HL-60/S4 treated with retinoic acid at 250 ng/mL for 4 days and 3 days (cell line): ENCODE measurements around the gene CDR2.

Source experiments
- in situ Hi-C: fragments of 300-500 bp; cut with MboI; formaldehyde crosslinking; loops from 2 replicates; pipeline ENCODE4 v1.7.0; 2022; ENCODE audit warnings: low sequenced_read_pairs

CDR2 gene

DNA sequence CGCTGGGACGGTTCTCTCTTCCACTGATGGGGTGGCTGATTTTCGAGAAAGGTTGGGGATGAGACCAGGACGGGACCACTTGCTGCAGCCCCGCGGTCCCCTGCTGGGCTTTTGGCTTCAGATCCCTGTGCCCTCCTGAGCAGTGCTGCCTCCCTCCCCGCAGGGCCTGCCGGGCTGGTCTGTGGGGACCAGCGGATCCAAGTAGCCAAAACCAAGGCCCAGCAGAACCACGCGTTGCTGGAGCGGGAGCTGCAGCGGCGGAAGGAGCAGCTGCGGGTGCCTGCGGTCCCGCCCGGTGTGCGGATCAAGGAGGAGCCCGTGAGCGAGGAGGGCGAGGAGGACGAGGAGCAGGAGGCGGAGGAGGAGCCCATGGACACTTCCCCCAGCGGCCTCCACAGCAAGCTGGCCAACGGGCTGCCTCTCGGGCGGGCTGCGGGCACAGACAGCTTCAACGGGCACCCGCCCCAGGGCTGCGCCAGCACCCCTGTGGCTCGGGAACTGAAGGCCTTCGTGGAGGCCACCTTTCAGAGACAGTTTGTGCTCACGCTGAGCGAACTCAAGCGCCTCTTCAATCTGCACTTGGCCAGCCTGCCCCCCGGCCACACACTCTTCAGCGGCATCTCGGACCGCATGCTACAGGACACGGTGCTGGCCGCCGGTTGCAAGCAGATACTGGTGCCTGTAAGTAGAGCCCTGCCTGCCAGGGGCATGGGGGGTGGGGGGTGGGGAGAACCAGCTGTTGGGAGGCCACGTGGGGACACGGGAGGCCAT, 48.6 kb downstream of the CDR2 start:
- in situ Hi-C loops, result no loop called here

DNA sequence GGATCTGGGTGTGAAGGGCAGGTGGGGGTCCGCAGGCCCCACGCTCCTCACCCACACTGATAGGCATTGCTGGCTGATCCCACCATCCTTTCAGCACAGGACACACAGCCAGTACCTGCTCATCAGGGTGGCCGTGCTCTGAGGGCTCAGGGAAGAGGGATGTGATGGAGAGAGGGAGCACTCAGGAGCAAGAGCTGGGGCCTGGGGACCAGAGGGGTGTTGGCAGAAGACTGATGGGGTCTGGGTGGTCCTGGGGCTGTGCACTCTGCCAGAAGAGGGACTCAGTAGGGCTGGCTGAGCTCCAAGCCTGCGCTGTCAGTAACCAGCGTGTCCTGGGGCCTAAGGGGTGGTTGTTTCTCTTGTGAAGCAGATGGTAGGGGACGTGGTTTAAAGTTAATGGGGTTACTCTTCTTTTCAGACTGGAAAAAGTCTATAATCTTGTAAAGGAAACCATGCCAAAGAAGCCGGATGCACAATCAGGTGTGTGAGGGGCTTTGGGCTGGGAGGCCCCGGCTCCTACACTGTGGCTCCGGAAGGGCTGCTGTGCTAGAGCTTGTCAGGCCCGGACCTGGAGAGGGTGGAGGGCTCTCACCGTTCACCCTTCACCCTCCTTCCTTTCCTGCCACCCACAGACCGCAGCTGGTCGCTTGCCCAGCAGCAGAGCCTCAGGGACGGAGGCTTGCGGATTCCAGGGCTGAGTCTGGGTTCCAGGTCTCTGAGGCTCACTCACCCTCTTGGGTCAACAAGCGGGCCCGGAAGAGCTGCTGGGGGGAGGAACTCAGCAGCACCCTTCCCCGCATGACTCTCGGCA, 49.4 kb downstream of the CDR2 start:
- in situ Hi-C loops, result loop anchor here (25.0 kb wide), 1 partner anchor 1138 kb away; no protein-coding TSS in a partner anchor

DNA sequence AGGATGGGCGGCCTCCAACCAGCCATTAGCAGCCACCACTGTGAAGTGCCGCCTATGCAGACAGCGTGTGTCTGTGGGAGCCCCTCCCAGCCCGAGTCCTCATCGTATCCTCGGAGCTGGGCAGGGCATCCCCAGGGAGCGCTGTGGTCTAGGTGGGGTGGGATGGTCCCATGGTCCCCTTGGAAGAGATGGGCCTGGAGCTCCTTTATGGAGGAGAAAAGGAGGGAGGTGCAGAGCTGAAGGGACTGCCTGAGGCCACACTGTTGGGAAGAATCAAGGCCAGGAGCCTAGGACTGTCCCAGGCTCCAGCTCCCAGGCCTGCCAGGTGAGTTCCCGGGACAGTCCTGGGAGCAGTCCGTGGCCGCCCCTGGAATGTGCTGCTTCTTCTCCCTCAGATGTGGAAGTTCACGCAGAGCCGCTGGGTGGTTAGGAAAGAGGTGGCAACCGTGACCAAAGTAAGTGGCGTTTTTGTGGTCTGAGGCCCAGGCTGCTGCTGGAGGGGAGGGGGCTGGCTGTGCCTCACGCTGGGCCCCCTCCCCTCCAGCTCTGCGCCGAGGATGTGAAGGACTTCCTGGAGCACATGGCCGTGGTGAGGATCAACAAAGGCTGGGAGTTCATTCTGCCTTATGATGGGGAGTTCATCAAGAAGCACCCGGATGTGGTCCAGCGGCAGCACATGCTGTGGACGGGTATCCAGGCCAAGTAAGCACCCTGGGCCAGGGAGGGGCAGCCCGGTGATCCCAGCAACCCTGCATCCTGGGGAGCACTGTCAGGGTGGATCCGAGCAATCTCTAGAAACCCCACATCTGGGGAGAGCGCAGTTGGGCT, 50.2 kb downstream of the CDR2 start:
- in situ Hi-C loops, result loop anchor here (25.0 kb wide), 1 partner anchor 1137 kb away; no protein-coding TSS in a partner anchor

DNA sequence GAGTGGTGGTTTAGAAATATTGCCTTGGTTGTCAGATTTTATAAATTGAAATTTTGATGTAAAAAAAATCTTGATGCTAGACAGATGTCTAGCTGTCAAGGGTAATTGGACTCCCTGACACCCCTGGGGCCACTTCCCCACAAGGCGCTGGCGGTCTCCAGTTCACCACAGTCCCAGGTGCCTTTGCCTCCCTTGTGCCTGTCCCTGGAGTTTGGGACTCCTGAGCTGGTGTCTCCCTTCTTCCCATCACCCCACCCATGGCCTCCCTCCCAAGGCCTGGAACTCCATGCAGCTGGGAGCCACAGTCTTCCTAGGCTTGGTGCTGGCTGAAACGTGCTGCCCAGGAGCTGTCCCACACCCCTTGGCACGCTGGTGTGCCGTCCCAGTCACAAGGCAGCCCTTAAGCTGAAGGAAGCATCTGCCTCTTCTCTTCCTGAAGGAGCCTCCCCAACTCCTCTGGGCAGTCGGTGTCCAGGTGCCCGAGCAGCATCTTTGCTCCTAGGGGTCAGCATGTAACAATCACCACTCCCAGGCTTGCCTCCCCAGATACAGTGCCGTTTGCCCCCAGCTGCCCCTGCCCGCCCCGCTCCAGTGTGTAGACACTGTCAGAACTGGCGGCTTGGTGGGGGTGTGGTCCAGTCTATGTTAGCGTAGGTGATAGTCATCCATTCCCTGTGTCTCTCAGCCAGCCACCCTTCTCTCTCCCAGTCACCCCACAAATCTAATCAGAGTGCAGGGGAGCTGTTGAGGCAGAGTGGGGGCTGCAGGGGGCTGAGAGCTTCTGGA, 51.1 kb downstream of the CDR2 start:
- in situ Hi-C loops, result loop anchor here (25.0 kb wide), 1 partner anchor 1136 kb away; no protein-coding TSS in a partner anchor

DNA sequence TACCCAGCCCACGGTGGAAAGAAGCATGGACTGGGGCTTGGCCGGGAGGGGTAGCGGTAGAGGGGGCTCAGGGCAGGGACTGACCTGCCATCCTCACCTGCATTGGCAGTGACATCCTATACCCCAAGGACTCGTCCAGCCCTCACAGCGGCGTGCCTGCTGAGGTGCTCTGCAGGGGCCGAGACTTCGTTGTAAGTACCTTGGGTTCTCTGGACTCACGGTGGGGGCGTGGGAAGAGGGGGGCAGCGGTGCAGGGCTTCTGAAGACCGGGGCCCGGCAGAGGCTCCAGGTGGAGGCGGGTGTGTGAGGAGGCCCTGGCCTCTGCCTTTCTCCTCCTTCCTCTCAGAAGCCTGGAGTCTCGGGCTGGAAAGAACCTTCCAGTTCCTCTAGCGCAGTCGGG, 51.7 kb downstream of the CDR2 start:
- in situ Hi-C loops, result loop anchor here (25.0 kb wide), 1 partner anchor 1135 kb away; no protein-coding TSS in a partner anchor

DNA sequence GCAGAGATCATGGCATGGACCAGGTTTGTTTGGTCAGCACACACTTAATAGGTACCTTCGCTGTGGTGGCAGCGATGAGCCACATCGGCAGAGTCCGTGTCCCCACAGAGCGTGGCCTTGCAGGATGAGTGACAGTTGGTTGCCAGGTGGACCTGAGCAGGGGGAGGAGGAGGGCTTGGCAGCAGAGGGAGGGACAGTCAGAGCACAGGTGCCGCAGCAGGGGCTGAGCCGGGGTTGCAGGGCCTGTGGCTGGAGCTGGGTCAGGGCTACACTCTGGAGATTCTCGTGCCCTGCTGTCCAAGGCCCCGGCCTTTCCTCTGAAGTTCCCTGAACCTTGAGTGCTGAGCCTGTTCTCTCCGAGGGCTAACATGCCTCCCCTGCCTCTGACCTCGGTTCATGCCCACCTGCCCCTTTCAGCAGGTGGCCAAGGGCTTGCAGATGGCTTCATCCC, 52.4 kb downstream of the CDR2 start:
- in situ Hi-C loops, result loop anchor here (25.0 kb wide), 1 partner anchor 1135 kb away; no protein-coding TSS in a partner anchor

DNA sequence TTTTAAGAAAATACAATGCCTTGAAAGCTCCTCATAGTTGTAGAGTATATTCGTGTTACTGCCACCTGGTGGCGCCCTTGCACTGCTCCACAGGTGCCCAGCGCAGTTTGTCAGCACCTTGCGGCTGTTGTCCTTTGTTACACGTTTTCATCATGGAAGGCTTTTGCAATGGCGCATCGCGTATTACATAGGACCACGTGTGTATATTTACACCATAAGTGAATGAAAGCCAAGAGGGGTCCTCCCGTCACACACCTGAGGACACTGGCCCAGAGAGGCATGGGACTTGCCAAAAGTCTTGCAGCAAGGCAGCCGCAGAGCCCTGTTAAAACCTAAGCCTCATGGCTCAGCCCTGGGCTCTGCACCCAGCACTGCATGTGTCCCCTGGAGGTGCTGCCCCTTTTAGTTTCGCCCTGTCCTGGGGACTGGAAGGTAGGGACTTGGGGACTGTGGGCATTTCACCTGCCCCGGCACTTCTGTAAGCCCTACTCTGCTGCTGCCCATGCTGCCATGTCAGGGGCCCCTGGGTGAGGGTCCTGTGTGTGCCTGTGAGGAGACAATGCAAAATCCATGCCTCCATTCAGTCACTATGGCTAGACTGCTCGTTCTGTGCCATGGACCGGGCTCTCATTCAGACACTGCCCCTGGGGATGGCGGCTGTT, 52.9 kb downstream of the CDR2 start:
- in situ Hi-C loops, result loop anchor here (25.0 kb wide), 1 partner anchor 1134 kb away; no protein-coding TSS in a partner anchor

DNA sequence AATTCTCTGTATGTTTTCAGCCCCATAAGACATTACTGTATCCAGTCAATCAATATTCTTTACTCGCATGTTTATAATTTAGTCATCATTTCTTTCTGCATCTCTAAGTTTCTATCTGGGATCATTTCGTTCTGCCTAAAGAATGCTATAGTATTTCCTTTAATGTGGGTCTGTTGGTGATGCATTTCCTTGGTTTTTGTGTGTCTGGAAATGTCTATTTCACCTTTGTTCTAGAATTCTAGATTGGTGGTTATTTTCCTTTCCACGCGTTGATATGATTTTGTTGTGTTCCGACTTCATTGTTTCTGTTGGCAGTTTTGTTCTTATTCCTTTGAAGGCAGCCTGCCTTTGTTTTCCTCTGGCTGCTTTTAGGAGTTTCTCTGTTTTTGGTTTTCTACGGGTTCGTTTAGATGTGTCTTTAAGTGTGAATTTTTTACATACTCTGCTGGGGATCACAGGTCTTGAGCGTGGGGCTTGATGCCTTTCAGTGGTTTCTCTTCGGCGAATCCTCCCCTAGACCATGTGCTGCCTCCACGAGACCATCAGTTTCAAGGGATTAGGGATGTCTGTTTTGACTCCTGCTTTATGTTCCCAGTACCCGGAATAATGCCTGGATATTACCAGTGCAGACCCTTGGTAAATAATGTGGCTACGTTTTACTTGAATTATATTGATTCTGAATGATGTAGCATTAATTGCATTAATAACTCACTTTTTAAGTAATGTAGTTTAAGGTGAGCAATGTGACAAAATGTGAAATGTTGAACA, 53.7 kb downstream of the CDR2 start:
- in situ Hi-C loops, result loop anchor here (25.0 kb wide), 1 partner anchor 1133 kb away; no protein-coding TSS in a partner anchor

DNA sequence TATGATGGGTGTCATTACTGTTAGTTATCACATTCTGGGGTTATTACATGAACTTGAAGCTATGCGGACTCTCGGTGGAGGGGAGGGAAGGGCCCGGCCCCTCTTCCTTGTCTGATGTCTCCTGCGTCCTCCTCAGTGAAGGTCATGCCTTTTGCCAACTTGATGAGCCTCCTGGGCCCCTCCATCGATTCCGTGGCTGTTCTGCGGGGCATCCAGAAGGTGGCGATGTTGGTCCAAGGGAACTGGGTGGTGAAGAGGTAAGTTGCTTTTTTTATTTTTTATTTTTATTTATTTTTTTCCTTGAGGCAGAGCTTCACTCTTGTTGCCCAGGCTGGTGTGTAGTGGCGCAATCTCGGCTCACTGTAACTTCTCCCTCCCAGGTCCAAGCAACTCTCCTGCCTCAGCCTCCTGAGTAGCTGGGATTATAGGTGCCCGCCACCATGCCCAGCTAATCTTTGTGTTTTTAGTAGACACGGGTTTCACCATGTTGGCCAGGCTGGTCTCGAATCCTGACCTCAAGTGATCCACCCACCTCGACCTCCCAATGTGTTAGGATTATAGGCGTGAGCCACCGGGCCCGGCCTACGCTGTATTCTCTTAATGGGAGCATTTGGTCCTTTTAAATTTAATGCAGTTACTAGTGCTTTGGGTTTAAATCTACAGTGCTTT, 55.6 kb downstream of the CDR2 start:
- in situ Hi-C loops, result loop anchor here (25.0 kb wide), 1 partner anchor 1132 kb away; no protein-coding TSS in a partner anchor

DNA sequence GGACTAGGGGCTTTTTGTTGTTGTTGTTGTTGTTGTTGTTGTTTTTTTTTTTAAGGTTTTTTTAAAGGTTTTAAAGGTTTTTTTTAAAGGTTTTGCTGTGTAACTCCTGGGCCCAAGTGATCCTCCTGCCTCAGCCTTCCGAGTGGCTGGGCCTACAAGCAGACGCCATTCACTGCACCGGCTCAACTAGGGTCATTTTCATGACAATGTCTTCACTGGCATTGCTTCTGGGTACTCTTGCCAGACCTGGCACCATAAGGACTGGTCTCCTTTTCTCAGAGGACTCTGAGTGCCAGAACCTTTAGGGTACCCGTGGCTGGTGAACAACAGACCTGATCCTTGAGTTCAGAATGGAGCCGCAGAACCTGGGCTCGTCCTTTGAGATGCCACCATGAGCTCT, 56.8 kb downstream of the CDR2 start:
- in situ Hi-C loops, result loop anchor here (25.0 kb wide), 1 partner anchor 1130 kb away; no protein-coding TSS in a partner anchor

DNA sequence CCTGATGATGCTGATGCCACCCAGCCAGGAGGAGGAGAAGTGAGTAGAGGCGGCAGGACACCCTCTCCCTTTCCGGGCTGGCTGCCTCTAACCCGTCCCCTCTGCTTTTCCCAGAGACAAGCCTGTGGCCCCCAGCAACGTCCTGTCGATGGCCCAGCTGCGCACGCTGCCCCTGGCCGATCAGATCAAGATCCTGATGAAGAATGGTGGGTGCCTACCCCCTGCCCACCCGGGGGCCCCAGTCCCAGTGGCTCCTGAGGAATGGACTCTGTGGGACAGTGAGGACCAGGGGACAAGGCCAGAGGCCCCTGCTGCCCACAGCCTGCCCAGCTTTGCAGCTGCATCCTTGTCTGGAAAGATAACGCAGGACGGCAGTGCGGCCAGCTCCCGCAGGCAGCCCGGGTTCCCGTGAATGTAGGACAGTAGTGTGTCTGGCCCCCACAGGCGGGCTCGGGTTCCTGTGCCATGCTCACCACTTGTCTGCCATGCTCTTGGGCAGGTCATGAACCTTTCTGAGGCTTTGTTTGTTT, 57.4 kb downstream of the CDR2 start:
- in situ Hi-C loops, result loop anchor here (25.0 kb wide), 1 partner anchor 1130 kb away; no protein-coding TSS in a partner anchor

DNA sequence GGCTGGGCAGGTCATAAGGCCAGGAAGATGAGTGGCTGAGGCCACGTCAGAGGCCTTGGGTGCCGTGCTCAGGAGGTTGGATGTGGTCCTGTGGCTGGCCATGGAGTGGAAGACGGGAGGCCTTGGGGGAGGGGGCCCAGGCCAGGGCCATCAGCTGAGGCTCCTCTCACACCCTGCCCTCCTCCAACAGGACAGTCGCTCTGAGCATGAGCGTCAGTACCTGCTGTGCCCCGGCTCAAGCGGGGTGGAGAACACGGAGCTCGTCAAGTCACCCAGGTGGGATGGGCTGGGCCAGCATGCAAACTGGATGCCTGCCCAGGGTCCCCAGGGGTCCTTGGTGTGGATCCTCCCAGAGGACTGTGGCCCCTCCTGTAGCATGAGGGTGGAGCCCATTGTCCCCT, 58.0 kb downstream of the CDR2 start:
- in situ Hi-C loops, result loop anchor here (25.0 kb wide), 1 partner anchor 1129 kb away; no protein-coding TSS in a partner anchor

DNA sequence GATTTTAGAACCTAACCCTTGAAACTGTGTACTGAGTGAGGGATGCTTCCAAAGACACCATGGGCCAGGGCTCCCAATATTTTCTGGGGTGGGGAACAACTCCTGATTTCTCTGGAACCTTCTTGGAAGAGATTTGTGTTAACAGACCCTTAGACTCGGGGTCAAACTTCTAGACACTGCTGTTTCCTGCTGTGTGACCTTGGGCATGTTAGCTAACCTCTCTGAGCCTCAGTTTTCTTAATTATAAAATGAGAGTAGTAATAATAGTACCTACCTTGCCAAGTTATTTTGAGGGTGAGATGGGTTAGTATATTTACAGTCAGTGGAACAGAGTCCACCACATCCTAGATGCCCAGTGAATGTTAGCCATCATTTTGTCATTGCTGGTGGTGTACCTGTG, 58.4 kb downstream of the CDR2 start:
- in situ Hi-C loops, result loop anchor here (25.0 kb wide), 1 partner anchor 1129 kb away; no protein-coding TSS in a partner anchor

DNA sequence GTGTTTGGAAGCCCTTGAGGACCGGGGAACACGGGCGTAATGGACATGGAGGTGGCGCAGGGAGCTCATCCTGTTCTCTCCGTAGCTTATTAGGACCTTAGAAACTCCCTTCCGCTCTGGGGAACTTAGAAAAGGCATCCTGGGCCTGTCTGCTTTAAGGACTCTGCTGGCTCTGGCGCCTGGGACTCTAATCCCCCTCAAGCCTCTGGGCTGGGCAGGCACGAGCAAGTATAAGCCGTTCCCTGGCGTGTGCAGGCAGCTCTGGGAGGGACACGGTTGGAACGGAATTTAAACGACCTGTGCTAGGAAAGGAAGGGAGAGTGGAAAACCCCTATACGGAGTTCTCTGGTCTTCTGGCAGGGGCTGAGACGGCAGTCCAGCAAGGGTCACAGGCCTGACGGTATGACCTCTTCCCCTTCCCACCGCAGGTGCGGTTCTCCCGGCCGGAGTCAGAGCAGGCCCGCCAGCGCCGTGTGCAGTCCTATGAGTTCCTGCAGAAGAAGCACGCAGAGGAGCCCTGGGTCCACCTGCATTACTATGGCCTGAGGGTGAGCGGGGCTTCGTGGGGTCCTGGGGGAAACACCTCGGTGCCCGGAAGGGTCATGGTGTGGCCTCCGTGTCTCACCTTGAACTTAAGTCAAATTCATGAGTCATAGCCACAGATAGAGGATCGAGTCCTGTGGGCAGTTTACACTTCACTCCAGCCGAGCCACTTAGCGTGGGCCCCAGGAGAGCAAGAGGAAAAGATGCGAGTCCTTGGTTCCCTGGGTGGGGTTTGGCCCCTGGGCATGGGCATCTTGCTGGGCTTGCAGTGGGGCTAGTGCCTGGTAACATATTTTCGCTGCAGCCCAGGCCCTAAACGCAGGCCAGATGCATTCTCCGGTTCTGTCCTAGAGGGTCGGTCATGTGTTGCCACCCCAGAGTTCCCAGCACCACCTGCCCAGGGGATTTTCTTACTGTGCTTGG, 59.5 kb downstream of the CDR2 start:
- in situ Hi-C loops, result loop anchor here (25.0 kb wide), 1 partner anchor 1128 kb away; no protein-coding TSS in a partner anchor

DNA sequence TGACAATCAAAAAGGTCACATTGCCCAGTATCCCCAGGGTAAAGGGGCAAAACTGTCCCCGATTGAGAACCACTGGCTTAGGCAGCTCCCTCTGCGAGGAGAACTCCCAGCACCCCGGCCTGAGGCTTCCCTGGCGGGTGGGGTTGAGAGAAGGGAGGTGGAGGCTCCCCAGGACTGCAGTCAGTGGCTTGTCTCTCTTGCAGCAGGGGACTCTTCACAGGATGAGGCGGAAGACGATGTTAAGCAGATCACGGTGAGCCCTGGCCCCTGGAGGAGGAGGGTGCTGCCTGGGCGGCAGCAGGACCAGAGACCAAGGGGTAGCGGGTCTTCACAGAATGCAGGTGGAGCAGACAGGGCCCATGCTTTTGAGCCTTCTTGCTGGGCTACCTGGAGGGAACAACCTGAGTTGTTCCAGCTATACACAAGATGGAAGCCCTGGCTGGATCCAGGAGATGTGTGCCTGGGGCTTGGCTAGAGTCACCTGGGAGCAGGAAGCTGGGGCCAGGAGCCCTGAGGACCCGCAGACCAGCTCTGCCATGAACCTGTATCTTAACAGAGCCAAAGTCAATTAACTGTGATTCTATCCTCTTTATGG, 60.4 kb downstream of the CDR2 start:
- in situ Hi-C loops, result loop anchor here (25.0 kb wide), 1 partner anchor 1127 kb away; no protein-coding TSS in a partner anchor
